ENCODE measurements around the gene RPP40.

GRCh38 chr6:4987432-4987831, 16.4 kb downstream of the RPP40 start:
- TF ChIP-seq FOXM1 (IDR thresholded peaks at IDR 0.05; ENCODE audit: borderline replicate concordance) = no peak
- no peak for TF ChIP-seq BHLHE40 (IDR thresholded peaks at IDR 0.05; ENCODE audit: borderline replicate concordance)
- TF ChIP-seq ELF4 (IDR thresholded peaks at IDR 0.05) = no peak
- TF ChIP-seq SP1 (IDR thresholded peaks at IDR 0.05) = no peak

Data from HEK293T (cell line).